Measurements from ENCODE around the gene GRID1.

The GRID1 gene

DNA sequence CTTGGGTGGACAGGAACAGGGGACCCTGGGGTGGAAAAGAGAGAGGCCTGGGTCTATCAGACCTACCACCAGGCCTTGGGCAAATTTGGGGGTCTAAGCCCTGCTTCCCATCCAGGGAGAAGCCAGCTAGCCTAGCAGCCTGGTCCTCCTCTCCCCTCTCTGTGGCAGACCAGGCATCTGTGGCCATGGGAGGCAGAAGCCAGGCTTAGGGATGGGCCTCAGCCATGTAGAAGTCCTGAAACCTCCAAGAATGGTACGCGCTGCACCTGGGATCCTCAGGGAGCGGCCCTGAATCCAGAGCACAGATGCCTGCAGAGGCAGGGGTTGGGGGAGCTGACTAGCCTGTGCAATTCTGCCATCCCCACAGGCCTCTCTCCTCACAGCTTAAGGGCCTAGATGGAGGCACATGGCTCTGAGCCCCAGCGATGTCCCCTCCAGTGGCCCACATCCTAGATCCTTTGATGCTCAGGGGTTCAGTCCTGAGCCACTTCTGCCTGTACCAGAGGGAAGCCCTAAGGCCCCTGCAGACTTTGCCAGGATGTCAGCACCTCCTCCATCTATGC, 21.2 kb downstream of the GRID1 start:
- DNase-seq: no peak
- Histone ChIP-seq H3K4me2 (ENCODE audit: low read length, poor library complexity, severe bottlenecking) (no peak overlapping the region), H2BK120ac (ENCODE audit: low read depth, low read length) (no peak overlapping the region), H2BK12ac (ENCODE audit: low read length in 2 of 2) (no peak overlapping the region), H3K79me1 (replicated peaks; ENCODE audit: low read length, poor library complexity, severe bottlenecking) (no peaks in the 10 kb centered on the region), H3K27ac (ENCODE audit: low read length, poor library complexity, severe bottlenecking) (no peak overlapping the region), H3K18ac (ENCODE audit: low read depth in 1 of 2, low read length in 2 of 2) (no peak overlapping the region), H3K27me3 (ENCODE audit: control insufficient read depth in 1 of 2, insufficient read depth in 1 of 2, low read length in 2 of 2) (peaks cover 2 to 25% of the 10 kb centered on the region in 2 experiments), H2BK15ac (ENCODE audit: low read depth, poor library complexity, severe bottlenecking) (no peak overlapping the region), H3K36me3 (ENCODE audit: control insufficient read depth in 1 of 2, insufficient read depth in 2 of 2, low read depth in 1 of 2, low read length in 2 of 2) (no peaks in the 10 kb centered on the region), H2BK5ac (ENCODE audit: low read depth, low read length, poor library complexity, severe bottlenecking) (no peak overlapping the region), H2AFZ (ENCODE audit: low read depth, low read length) (no peak overlapping the region), H3K4me3 (ENCODE audit: insufficient read depth in 1 of 2, low read depth in 1 of 2, low read length in 2 of 2) (no peak overlapping the region), H2AK5ac (ENCODE audit: low read length, severe bottlenecking) (no peak overlapping the region), H4K8ac (ENCODE audit: low read length) (no peak overlapping the region), H3K9ac (ENCODE audit: low read length) (no peak overlapping the region), H4K91ac (ENCODE audit: low read length) (no peak overlapping the region), H3K4me1 (ENCODE audit: control insufficient read depth, insufficient read depth, low read depth, low read length) (peaks cover 4% of the 10 kb centered on the region), H3K4ac (ENCODE audit: low read depth in 1 of 2, low read length in 2 of 2) (no peak overlapping the region), H3K9me3 (ENCODE audit: control insufficient read depth, low read length) (no peaks in the 10 kb centered on the region), H3K14ac (ENCODE audit: low read length in 2 of 2) (no peak overlapping the region), H3K23ac (ENCODE audit: low read length in 2 of 2) (no peak overlapping the region)
- 88% methylated on average over 4 of the region's 4 CpGs for WGBS

DNA sequence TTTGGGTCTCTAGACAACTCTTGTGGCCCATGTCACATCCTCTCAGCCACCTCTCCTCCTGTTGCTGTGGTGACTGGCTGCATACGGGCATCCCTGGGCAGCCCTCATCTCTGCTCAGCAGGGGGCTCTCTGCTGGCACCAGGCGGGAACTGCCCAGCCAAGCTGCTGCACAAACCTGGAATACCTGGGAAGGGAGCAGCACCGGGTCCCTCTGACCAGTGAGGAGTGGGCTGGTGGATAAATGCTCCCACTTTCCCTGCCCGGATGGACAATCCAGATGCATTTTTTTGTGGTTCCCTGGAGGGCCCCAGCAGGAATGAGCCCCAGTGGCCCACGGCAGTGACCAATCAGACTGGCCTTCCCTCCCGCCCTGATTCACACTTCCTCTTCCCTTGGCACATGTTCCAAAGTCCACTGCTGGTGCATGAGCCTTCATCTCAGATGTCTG, 21.9 kb downstream of the GRID1 start:
- Histone ChIP-seq H3K27me3 (ENCODE audit: control insufficient read depth in 1 of 2, insufficient read depth in 1 of 2, low read length in 2 of 2) (peaks cover 2 to 19% of the 10 kb centered on the region in 2 experiments), H2BK5ac (ENCODE audit: low read depth, low read length, poor library complexity, severe bottlenecking) (no peak overlapping the region), H3K4me1 (ENCODE audit: control insufficient read depth, insufficient read depth, low read depth, low read length) (peaks cover 6% of the 10 kb centered on the region), H3K9ac (ENCODE audit: low read length) (no peak overlapping the region), H4K8ac (ENCODE audit: low read length) (no peak overlapping the region), H3K14ac (ENCODE audit: low read length in 2 of 2) (no peak overlapping the region), H4K91ac (ENCODE audit: low read length) (no peak overlapping the region), H3K36me3 (ENCODE audit: control insufficient read depth in 1 of 2, insufficient read depth in 2 of 2, low read depth in 1 of 2, low read length in 2 of 2) (no peaks in the 10 kb centered on the region), H3K18ac (ENCODE audit: low read depth in 1 of 2, low read length in 2 of 2) (no peak overlapping the region), H2BK12ac (ENCODE audit: low read length in 2 of 2) (no peak overlapping the region), H3K4ac (ENCODE audit: low read depth in 1 of 2, low read length in 2 of 2) (no peak overlapping the region), H3K9me3 (ENCODE audit: control insufficient read depth, low read length) (no peaks in the 10 kb centered on the region), H3K23ac (ENCODE audit: low read length in 2 of 2) (no peak overlapping the region), H2AFZ (ENCODE audit: low read depth, low read length) (no peak overlapping the region), H3K27ac (ENCODE audit: low read length, poor library complexity, severe bottlenecking) (no peak overlapping the region), H2BK120ac (ENCODE audit: low read depth, low read length) (no peak overlapping the region), H2BK15ac (ENCODE audit: low read depth, poor library complexity, severe bottlenecking) (no peak overlapping the region), H2AK5ac (ENCODE audit: low read length, severe bottlenecking) (no peak overlapping the region), H3K4me3 (ENCODE audit: insufficient read depth in 1 of 2, low read depth in 1 of 2, low read length in 2 of 2) (no peak overlapping the region), H3K4me2 (ENCODE audit: low read length, poor library complexity, severe bottlenecking) (no peak overlapping the region), H3K79me1 (replicated peaks; ENCODE audit: low read length, poor library complexity, severe bottlenecking) (no peaks in the 10 kb centered on the region)
- no peak for DNase-seq
- WGBS: 71% methylated on average over 6 of the region's 6 CpGs

DNA sequence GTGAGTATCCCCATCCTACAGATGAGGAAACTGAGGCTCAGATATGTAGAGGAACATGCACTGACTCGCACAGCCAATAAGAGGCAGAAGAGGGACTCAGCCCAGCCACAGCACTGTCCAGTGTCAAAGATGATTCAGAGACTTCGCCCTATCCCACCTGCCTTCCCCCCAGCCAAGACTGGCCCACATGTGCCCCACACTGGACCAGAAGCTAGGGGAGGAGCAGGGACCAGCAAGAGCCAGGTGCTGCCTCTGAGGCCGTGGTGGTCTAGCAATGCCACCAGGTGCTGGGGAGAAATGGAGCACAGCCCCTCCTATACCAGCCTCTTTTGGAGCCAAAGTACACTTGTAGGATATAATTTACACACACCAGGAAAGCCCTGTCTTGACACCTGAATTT, 22.3 kb downstream of the GRID1 start:
- Histone ChIP-seq H3K23ac (ENCODE audit: low read length in 2 of 2) (no peak overlapping the region), H3K27ac (ENCODE audit: low read length, poor library complexity, severe bottlenecking) (no peak overlapping the region)
- 79% methylated on average over 3 of the region's 3 CpGs for WGBS

DNA sequence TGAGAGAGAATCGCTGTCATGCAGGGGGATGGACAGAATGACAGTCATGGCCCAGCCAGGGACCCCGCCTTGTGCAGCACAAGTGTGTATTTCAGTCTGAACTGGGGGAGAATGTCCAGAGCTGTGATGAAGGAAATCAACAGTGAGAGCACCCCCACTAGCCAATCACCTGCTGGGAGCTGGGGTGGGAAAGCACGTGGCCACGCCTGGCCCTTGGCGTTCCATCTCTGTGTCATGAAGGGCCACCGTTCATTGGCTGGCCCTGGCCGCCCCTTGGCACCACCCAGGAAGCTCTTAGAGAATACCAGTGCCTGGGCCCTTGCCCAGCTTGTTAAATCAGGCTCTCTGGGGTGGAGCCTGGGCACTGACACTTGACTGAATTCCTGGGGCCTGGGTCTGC, 22.8 kb downstream of the GRID1 start:
- H3K79me1 ChIP-seq (replicated peaks; ENCODE audit: low read length, poor library complexity, severe bottlenecking): no peaks in the 10 kb centered on the region
- peak overlapping the region in 1 of 2 experiments; percentile 20 for H3K4me3 ChIP-seq (ENCODE audit: insufficient read depth in 1 of 2, low read depth in 1 of 2, low read length in 2 of 2)
- no peak overlapping the region for H2AK5ac ChIP-seq (ENCODE audit: low read length, severe bottlenecking)
- no peak overlapping the region for H2BK12ac ChIP-seq (ENCODE audit: low read length in 2 of 2)
- no peak overlapping the region for H3K23ac ChIP-seq (ENCODE audit: low read length in 2 of 2)
- H3K27ac ChIP-seq (ENCODE audit: low read length, poor library complexity, severe bottlenecking): no peak overlapping the region
- no peak overlapping the region for H3K4me2 ChIP-seq (ENCODE audit: low read length, poor library complexity, severe bottlenecking)
- no peak overlapping the region for H3K9ac ChIP-seq (ENCODE audit: low read length)
- DNase-seq: no peak
- H3K4me1 ChIP-seq (ENCODE audit: control insufficient read depth, insufficient read depth, low read depth, low read length): peaks cover 6% of the 10 kb centered on the region
- no peak overlapping the region for H3K18ac ChIP-seq (ENCODE audit: low read depth in 1 of 2, low read length in 2 of 2)
- H2AFZ ChIP-seq (ENCODE audit: low read depth, low read length): no peak overlapping the region
- no peak overlapping the region for H4K91ac ChIP-seq (ENCODE audit: low read length)
- no peak overlapping the region for H3K14ac ChIP-seq (ENCODE audit: low read length in 2 of 2)
- H2BK15ac ChIP-seq (ENCODE audit: low read depth, poor library complexity, severe bottlenecking): no peak overlapping the region
- no peak overlapping the region for H2BK120ac ChIP-seq (ENCODE audit: low read depth, low read length)
- no peak overlapping the region for H3K4ac ChIP-seq (ENCODE audit: low read depth in 1 of 2, low read length in 2 of 2)
- no peak overlapping the region for H2BK5ac ChIP-seq (ENCODE audit: low read depth, low read length, poor library complexity, severe bottlenecking)
- H3K36me3 ChIP-seq (ENCODE audit: control insufficient read depth in 1 of 2, insufficient read depth in 2 of 2, low read depth in 1 of 2, low read length in 2 of 2): no peaks in the 10 kb centered on the region
- peaks cover 2 to 10% of the 10 kb centered on the region in 2 experiments for H3K27me3 ChIP-seq (ENCODE audit: control insufficient read depth in 1 of 2, insufficient read depth in 1 of 2, low read length in 2 of 2)
- 88% methylated on average over 7 of the region's 7 CpGs for WGBS
- H3K9me3 ChIP-seq (ENCODE audit: control insufficient read depth, low read length): no peaks in the 10 kb centered on the region
- no peak overlapping the region for H4K8ac ChIP-seq (ENCODE audit: low read length)

More for the DNA sequence above, 22.3 kb downstream of the GRID1 start:
- no peak overlapping the region for H3K18ac ChIP-seq (ENCODE audit: low read depth in 1 of 2, low read length in 2 of 2)
- H3K4me2 ChIP-seq (ENCODE audit: low read length, poor library complexity, severe bottlenecking): no peak overlapping the region
- H2BK5ac ChIP-seq (ENCODE audit: low read depth, low read length, poor library complexity, severe bottlenecking): no peak overlapping the region
- no peaks in the 10 kb centered on the region for H3K36me3 ChIP-seq (ENCODE audit: control insufficient read depth in 1 of 2, insufficient read depth in 2 of 2, low read depth in 1 of 2, low read length in 2 of 2)
- no peak for DNase-seq
- no peak overlapping the region for H3K4me3 ChIP-seq (ENCODE audit: insufficient read depth in 1 of 2, low read depth in 1 of 2, low read length in 2 of 2)
- peaks cover 6% of the 10 kb centered on the region for H3K4me1 ChIP-seq (ENCODE audit: control insufficient read depth, insufficient read depth, low read depth, low read length)
- H3K27me3 ChIP-seq (ENCODE audit: control insufficient read depth in 1 of 2, insufficient read depth in 1 of 2, low read length in 2 of 2): peaks cover 2 to 15% of the 10 kb centered on the region in 2 experiments
- H4K8ac ChIP-seq (ENCODE audit: low read length): no peak overlapping the region
- H4K91ac ChIP-seq (ENCODE audit: low read length): no peak overlapping the region
- no peak overlapping the region for H2AK5ac ChIP-seq (ENCODE audit: low read length, severe bottlenecking)
- H3K4ac ChIP-seq (ENCODE audit: low read depth in 1 of 2, low read length in 2 of 2): no peak overlapping the region
- H2BK120ac ChIP-seq (ENCODE audit: low read depth, low read length): no peak overlapping the region
- no peaks in the 10 kb centered on the region for H3K79me1 ChIP-seq (replicated peaks; ENCODE audit: low read length, poor library complexity, severe bottlenecking)
- H3K9me3 ChIP-seq (ENCODE audit: control insufficient read depth, low read length): no peaks in the 10 kb centered on the region
- no peak overlapping the region for H3K9ac ChIP-seq (ENCODE audit: low read length)
- no peak overlapping the region for H2BK15ac ChIP-seq (ENCODE audit: low read depth, poor library complexity, severe bottlenecking)
- H2AFZ ChIP-seq (ENCODE audit: low read depth, low read length): no peak overlapping the region
- H3K14ac ChIP-seq (ENCODE audit: low read length in 2 of 2): no peak overlapping the region
- no peak overlapping the region for H2BK12ac ChIP-seq (ENCODE audit: low read length in 2 of 2)

Measured in mesenchymal stem cell (in vitro differentiated cells and primary cell).